Measurements from ENCODE around the gene SPTB. TPM values are rescaled to one million over a fixed set of nuclear protein-coding genes. Genes with fewer than 3 reads are reported as not detected.

Gene SPTB
- polyA plus RNA-seq, 1 experiment = 0.01 TPM

DNA sequence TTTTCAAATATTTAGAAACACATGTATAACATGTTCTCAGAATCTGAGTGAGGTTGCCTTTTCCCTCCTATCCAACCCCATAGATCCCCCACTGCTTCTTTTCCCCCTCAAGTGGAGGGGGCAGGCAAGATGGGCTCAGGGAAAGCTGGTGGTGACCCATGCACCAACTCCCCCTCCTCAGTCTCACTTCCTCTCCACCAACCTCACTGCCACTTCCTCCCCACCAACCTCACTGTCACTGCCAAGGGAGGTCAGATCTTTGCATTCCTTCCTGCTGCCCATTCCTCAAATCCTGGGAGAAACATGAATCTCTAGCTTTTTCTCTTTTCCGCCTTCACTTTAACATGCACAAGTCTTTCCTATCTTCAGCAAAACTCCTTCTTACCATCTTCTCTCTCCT lies 48.7 kb downstream of the SPTB start:
- Histone ChIP-seq H3K9me3 (ENCODE audit: control insufficient read depth, insufficient read depth, low read length) (no peaks in the 10 kb centered on the region), H3K4me3 (ENCODE audit: low read depth, low read length) (no peak overlapping the region), H3K27ac (ENCODE audit: low read depth, low read length) (no peak overlapping the region), H3K27me3 (ENCODE audit: control insufficient read depth, insufficient read depth, low read length) (peaks cover 32% of the 10 kb centered on the region)
- ChIA-PET POLR2A (no interaction called here), CTCF (interaction anchor here (0.5 to 1.3 kb wide), 4 partner anchors 9 to 162 kb away, joined by 3 to 5 read pairs (median 4); no protein-coding TSS in a partner anchor)
- DNase-seq (ENCODE audit: low read depth, low spot score) = no peak
- no peak for TF ChIP-seq CTCF (IDR thresholded peaks at IDR 0.05; ENCODE audit: low read depth, low read length)

- Histone ChIP-seq H3K9me3 (ENCODE audit: control insufficient read depth, insufficient read depth, low read length) (no peaks in the 10 kb centered on the region), H3K4me3 (ENCODE audit: low read depth, low read length) (no peak overlapping the region), H3K27ac (ENCODE audit: low read depth, low read length) (no peak overlapping the region), H3K27me3 (ENCODE audit: control insufficient read depth, insufficient read depth, low read length) (peaks cover 31% of the 10 kb centered on the region)
- TF ChIP-seq CTCF (IDR thresholded peaks at IDR 0.05; ENCODE audit: low read depth, low read length) = no peak
- CTCF ChIA-PET = interaction anchor here (1.4 to 1.8 kb wide), 2 partner anchors 12 to 63 kb away, joined by 3 to 4 read pairs; no protein-coding TSS in a partner anchor
- POLR2A ChIA-PET = interaction anchor here (0.7 kb wide), 1 partner anchor 41 kb away, joined by 6 read pairs; no protein-coding TSS in a partner anchor
- no peak for DNase-seq (ENCODE audit: low read depth, low spot score)
Measured at GRCh38 chr14:64828071-64828470, 51.6 kb downstream of the SPTB start.

DNA sequence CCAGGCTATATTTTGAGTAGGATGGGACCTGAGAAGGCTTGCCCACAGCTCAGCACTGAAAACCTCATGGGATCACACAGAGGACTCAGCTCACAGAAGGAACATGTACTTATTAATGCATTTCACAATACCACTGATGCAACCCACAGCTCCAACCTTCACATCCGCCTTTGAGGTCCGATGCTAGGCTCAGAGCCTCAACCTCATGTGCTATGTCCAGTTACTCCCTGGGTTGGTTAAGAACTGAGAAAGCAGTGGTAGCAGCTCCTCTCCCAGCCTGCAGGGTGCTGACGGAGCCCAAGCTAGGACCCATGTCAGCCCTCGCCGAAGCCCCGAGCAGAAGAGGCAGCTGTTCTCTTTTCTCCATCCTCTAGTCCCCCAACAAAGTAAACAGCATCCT lies 52.9 kb downstream of the SPTB start:
- CTCF ChIA-PET = interaction anchor here (1.2 to 1.8 kb wide), 2 partner anchors 14 to 64 kb away, joined by 4 read pairs; no protein-coding TSS in a partner anchor
- no peak for DNase-seq (ENCODE audit: low read depth, low spot score)
- no peak overlapping the region for H3K27ac ChIP-seq (ENCODE audit: low read depth, low read length)

GRCh38 chr14:64826333-64826732 lies 53.4 kb downstream of the SPTB start:
- Histone ChIP-seq H3K9me3 (ENCODE audit: control insufficient read depth, insufficient read depth, low read length) (no peaks in the 10 kb centered on the region), H3K4me3 (ENCODE audit: low read depth, low read length) (no peak overlapping the region), H3K27me3 (ENCODE audit: control insufficient read depth, insufficient read depth, low read length) (peaks cover 18% of the 10 kb centered on the region), H3K27ac (ENCODE audit: low read depth, low read length) (no peak overlapping the region)
- TF ChIP-seq CTCF (IDR thresholded peaks at IDR 0.05; ENCODE audit: low read depth, low read length) = no peak
- CTCF ChIA-PET = interaction anchor here (1.2 kb wide), 1 partner anchor 64 kb away, joined by 4 read pairs; no protein-coding TSS in a partner anchor
- POLR2A ChIA-PET = interaction anchor here (0.6 kb wide), 1 partner anchor 96 kb away, joined by 5 read pairs; no protein-coding TSS in a partner anchor
- no peak for DNase-seq (ENCODE audit: low read depth, low spot score)

More for the DNA sequence above, 52.9 kb downstream of the SPTB start:
- no peaks in the 10 kb centered on the region for H3K9me3 ChIP-seq (ENCODE audit: control insufficient read depth, insufficient read depth, low read length)
- H3K4me3 ChIP-seq (ENCODE audit: low read depth, low read length) = no peak overlapping the region
- no peak for TF ChIP-seq CTCF (IDR thresholded peaks at IDR 0.05; ENCODE audit: low read depth, low read length)
- POLR2A ChIA-PET = interaction anchor here (0.6 kb wide), 2 partner anchors 95 to 364 kb away, joined by 3 to 5 read pairs; no protein-coding TSS in a partner anchor
- peaks cover 23% of the 10 kb centered on the region for H3K27me3 ChIP-seq (ENCODE audit: control insufficient read depth, insufficient read depth, low read length)

DNA sequence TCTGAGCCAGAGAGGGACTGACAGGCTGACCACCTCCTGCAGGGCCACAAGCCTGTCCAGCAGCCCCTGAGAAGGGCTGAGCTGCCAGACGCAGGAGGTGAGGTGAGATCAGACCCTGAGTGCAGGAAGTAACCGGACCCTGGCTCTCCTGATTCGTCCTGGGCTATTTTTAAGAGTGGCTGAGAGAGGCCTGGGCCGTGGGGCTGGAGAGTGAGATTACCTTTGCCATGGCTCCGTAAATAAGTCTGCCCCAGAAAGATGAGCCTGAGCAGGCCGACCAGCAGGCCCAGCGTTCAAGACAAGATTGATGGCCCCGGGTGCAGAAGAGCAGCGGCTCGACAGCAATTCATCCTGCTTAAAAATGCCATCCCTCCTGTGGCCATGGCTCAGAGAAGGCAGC lies 54.2 kb downstream of the SPTB start:
- no peak for DNase-seq (ENCODE audit: low read depth, low spot score)
- CTCF ChIA-PET = interaction anchor here (3.3 kb wide), 1 partner anchor 66 kb away, joined by 159 read pairs; no protein-coding TSS in a partner anchor

More for the DNA sequence above, 54.2 kb downstream of the SPTB start:
- POLR2A ChIA-PET = no interaction called here
- H3K9me3 ChIP-seq (ENCODE audit: control insufficient read depth, insufficient read depth, low read length) = no peaks in the 10 kb centered on the region
- peaks cover 21% of the 10 kb centered on the region for H3K27me3 ChIP-seq (ENCODE audit: control insufficient read depth, insufficient read depth, low read length)
- TF ChIP-seq CTCF (IDR thresholded peaks at IDR 0.05; ENCODE audit: low read depth, low read length) = no peak
- H3K27ac ChIP-seq (ENCODE audit: low read depth, low read length) = no peak overlapping the region
- no peak overlapping the region for H3K4me3 ChIP-seq (ENCODE audit: low read depth, low read length)

Measured in AG04450 (cell line).